Glomerular visceral epithelial cell (primary cell): ENCODE data around the gene SGCD.

ENCODE experiments used
- DNase-seq: peaks from one replicate; pipeline ENCODE4 v3.0.0-alpha.2; 2016; ENCODE audit errors: extremely low spot score

Gene SGCD

GRCh38 chr5:156326718-156327259, at the start of gene SGCD:
TSS of gene SGCD (plus strand) at chr5:156327164.
- DNase-seq, result peak; percentile 71

- DNase-seq, result no peak
These were observed 49.7 kb upstream of the SGCD start for GRCh38 chr5:156277290-156277689.

- DNase-seq, result no peak
These were observed 31.5 kb upstream of the SGCD start for GRCh38 chr5:156295431-156295830.

GRCh38 chr5:156310115-156310514, 16.8 kb upstream of the SGCD start:
- no peak for DNase-seq

- DNase-seq, result no peak
These were observed 13.9 kb upstream of the SGCD start for GRCh38 chr5:156312897-156313694.

GRCh38 chr5:156314416-156314815, 12.5 kb upstream of the SGCD start:
- no peak for DNase-seq

- DNase-seq, result no peak
These were observed 4.3 kb upstream of the SGCD start for GRCh38 chr5:156322666-156323065.

GRCh38 chr5:156327296-156327695, 332 bp downstream of the SGCD start:
- DNase-seq, result no peak

GRCh38 chr5:156328161-156328560, 1.2 kb downstream of the SGCD start:
- no peak for DNase-seq

GRCh38 chr5:156328766-156329165, 1.8 kb downstream of the SGCD start:
- DNase-seq, result no peak

GRCh38 chr5:156329171-156329611, 2.2 kb downstream of the SGCD start:
- DNase-seq, result no peak

- no peak for DNase-seq
These were observed 3.3 kb downstream of the SGCD start for GRCh38 chr5:156330141-156330870.

GRCh38 chr5:156331181-156331580, 4.2 kb downstream of the SGCD start:
- DNase-seq, result no peak

- DNase-seq, result no peak
These were observed 4.9 kb downstream of the SGCD start for GRCh38 chr5:156331845-156332244.

- DNase-seq, result no peak
These were observed 5.3 kb downstream of the SGCD start for GRCh38 chr5:156332245-156332644.

- DNase-seq, result no peak
These were observed 12.3 kb downstream of the SGCD start for GRCh38 chr5:156339139-156339841.

GRCh38 chr5:156340893-156341292, 13.9 kb downstream of the SGCD start:
- no peak for DNase-seq

- DNase-seq, result no peak
These were observed 23.3 kb downstream of the SGCD start for GRCh38 chr5:156350256-156350655.

GRCh38 chr5:156351423-156351822, 24.5 kb downstream of the SGCD start:
- no peak for DNase-seq

- no peak for DNase-seq
These were observed 27.6 kb downstream of the SGCD start for GRCh38 chr5:156354571-156354970.

- DNase-seq, result no peak
These were observed 29.3 kb downstream of the SGCD start for GRCh38 chr5:156356238-156356637.

- peak; percentile 65 for DNase-seq
These were observed 32.5 kb downstream of the SGCD start for GRCh38 chr5:156359476-156359875.
